ENCODE measurements around the gene ACKR3. TPM values are rescaled to one million over a fixed set of nuclear protein-coding genes. Genes with fewer than 3 reads are reported as not detected.

Gene ACKR3
- total and polyA plus RNA-seq, 2 of the 4 experiments (the other 2 are of a cell fraction): not detected

DNA sequence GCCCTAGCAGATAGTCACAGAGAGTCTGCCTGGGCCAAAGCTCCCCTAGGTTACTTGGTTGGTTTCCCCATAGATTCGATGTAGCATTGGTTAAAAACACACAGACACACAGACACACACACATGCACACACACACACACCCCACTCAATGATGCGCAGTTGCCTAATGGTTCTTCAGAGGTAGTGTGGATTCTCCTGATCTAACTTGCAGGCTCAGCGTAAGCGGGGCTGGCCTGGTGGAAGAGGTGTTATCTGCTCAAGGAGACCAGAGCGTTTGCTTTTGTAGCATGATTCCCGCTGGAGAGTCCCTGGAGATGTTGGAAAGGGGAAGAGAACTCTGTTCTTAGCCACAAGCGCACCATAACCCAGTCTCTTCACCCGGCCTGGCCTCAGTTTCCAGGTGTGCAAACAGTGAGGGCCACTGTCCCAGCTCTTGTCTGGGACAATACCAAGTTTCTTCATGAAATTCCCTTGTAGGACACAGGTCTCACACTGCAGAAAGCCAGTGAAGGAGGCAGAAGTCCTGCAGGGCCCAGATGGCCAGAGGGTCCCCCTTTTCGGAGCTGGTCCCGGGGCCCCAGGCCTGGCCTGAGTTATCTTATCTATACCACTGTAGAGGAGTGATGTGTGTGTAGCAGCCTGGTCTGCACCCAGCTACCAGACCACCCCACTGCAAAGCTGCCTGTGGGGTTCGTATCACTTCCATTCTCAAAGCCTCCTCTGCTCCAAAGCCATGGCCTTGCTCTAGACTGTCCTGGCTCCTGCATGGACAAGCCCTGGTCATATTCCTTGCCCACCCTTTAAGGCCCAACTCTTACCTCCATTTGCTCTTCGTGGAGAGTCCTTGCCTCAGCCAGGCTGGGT lies 3.7 kb downstream of the ACKR3 start:
- Histone ChIP-seq H2AK9ac (replicated peaks; ENCODE audit: low read depth, low read length, poor library complexity) (no peak overlapping the region), H4K8ac (ENCODE audit: low read depth in 2 of 2, low read length in 2 of 2) (no peak overlapping the region), H3K9me3 (ENCODE audit: control insufficient read depth, insufficient read depth, low read length) (no peaks in the 10 kb centered on the region; the same call in 1 of the 2 replicates), H3K27ac (ENCODE audit: insufficient read depth, low read length) (no peak overlapping the region), H4K91ac (ENCODE audit: insufficient read depth, low read depth, low read length) (no peak overlapping the region), H3K36me3 (ENCODE audit: control insufficient read depth, insufficient read depth, low read length) (no peaks in the 10 kb centered on the region), H2BK5ac (ENCODE audit: low read depth, low read length, poor library complexity, severe bottlenecking) (no peak overlapping the region), H3K9ac (ENCODE audit: low read depth, low read length) (no peak overlapping the region), H2AFZ (replicated peaks; ENCODE audit: low read length, poor library complexity) (no peak overlapping the region), H2BK15ac (ENCODE audit: low read depth, low read length) (no peak overlapping the region), H3K14ac (replicated peaks; ENCODE audit: low read depth, low read length) (no peak overlapping the region), H3K79me1 (ENCODE audit: low read depth in 1 of 2, low read length in 2 of 2) (no peaks in the 10 kb centered on the region), H2BK20ac (ENCODE audit: low read depth, low read length) (no peak overlapping the region), H3K23ac (ENCODE audit: low read depth, low read length) (no peak overlapping the region), H3K4me2 (ENCODE audit: low read depth, low read length) (no peak overlapping the region), H3K4me3 (ENCODE audit: insufficient read depth, low read depth, low read length) (no peak overlapping the region), H3K18ac (ENCODE audit: low read depth, low read length) (no peak overlapping the region), H3K4ac (ENCODE audit: low read depth, low read length) (no peak overlapping the region), H4K20me1 (ENCODE audit: insufficient read depth, low read length) (no peaks in the 10 kb centered on the region), H2BK120ac (ENCODE audit: low read depth, low read length) (no peak overlapping the region), H3K56ac (ENCODE audit: extremely low read depth, insufficient read depth, low read length) (no peak overlapping the region), H3K27me3 (ENCODE audit: control insufficient read depth, insufficient read depth, low read length) (peaks cover 39% of the 10 kb centered on the region), H3K9me1 (ENCODE audit: insufficient read depth, low read length) (no peaks in the 10 kb centered on the region), H3K4me1 (ENCODE audit: control insufficient read depth, insufficient read depth, low read length) (no peaks in the 10 kb centered on the region), H2AK5ac (ENCODE audit: low read depth, low read length) (no peak overlapping the region), H4K5ac (ENCODE audit: low read depth, low read length) (no peak overlapping the region)
- BruUV-seq (replicated peaks): no TSS peak
- ChIA-PET CTCF (no interaction called here), POLR2A (ENCODE audit: unreplicated experiment) (no interaction called here)
- in situ Hi-C loops (cut with MboI; ENCODE audit: low sequenced_read_pairs) (no loop called here), intact Hi-C loops (cut with micrococcal nuclease) (no loop called here), dilution Hi-C loops (cut with HindIII; ENCODE audit: low sequenced_read_pairs, unreplicated experiment) (no loop called here)
- ATAC-seq (ENCODE audit: low read depth): no peak
- TF ChIP-seq RAD21 (IDR thresholded peaks at IDR 0.05; ENCODE audit: low read length) (no peak), BHLHE40 (IDR thresholded peaks at IDR 0.05; ENCODE audit: low read depth, low read length) (no peak), FOS (IDR thresholded peaks at IDR 0.05; ENCODE audit: low read depth, low read length) (no peak), CEBPB (IDR thresholded peaks at IDR 0.05; ENCODE audit: low read depth, low read length) (no peak), MAFK (IDR thresholded peaks at IDR 0.05; ENCODE audit: low read depth, low read length) (no peak), MXI1 (IDR thresholded peaks at IDR 0.05; ENCODE audit: borderline replicate concordance, low read depth, low read length) (no peak), NFE2L2 (IDR thresholded peaks at IDR 0.05; ENCODE audit: low read depth, low read length) (no peak), POLR2A (IDR thresholded peaks at IDR 0.05; ENCODE audit: low read depth, low read length) (no peak), SMC3 (IDR thresholded peaks at IDR 0.05; ENCODE audit: low read depth, low read length) (no peak), RFX5 (IDR thresholded peaks at IDR 0.05; ENCODE audit: low read depth, low read length) (no peak), CHD1 (IDR thresholded peaks at IDR 0.05; ENCODE audit: low read depth, low read length) (no peak)
- TF ChIP-seq, protein P1, sequence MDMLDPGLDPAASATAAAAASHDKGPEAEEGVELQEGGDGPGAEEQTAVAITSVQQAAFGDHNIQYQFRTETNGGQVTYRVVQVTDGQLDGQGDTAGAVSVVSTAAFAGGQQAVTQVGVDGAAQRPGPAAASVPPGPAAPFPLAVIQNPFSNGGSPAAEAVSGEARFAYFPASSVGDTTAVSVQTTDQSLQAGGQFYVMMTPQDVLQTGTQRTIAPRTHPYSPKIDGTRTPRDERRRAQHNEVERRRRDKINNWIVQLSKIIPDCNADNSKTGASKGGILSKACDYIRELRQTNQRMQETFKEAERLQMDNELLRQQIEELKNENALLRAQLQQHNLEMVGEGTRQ (IDR thresholded peaks at IDR 0.05; ENCODE audit: low read depth, low read length): no peak
- TF ChIP-seq, protein P2, sequence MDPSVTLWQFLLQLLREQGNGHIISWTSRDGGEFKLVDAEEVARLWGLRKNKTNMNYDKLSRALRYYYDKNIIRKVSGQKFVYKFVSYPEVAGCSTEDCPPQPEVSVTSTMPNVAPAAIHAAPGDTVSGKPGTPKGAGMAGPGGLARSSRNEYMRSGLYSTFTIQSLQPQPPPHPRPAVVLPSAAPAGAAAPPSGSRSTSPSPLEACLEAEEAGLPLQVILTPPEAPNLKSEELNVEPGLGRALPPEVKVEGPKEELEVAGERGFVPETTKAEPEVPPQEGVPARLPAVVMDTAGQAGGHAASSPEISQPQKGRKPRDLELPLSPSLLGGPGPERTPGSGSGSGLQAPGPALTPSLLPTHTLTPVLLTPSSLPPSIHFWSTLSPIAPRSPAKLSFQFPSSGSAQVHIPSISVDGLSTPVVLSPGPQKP (IDR thresholded peaks at IDR 0.05; ENCODE audit: borderline replicate concordance, low read depth, low read length): no peak
- 30% methylated on average over 1 of the region's 12 CpGs; no CpG with 5 or more reads in 1 of the 2 experiments for WGBS, 2 experiments (ENCODE audit: extremely low coverage in 2 of 2, insufficient read length in 1 of 2)
- no peak for DNase-seq
